ENCODE measurements around the gene RFTN1.
"Not testable (repeated sequence)": the region's sequence is repeated elsewhere in the genome, so short reads cannot be mapped to it uniquely, and the experiment has no call there.

Gene RFTN1

GRCh38 chr3:16322189-16322588, 191.3 kb downstream of the RFTN1 start:
- no peak for DNase-seq

GRCh38 chr3:16320711-16321110, 192.8 kb downstream of the RFTN1 start:
- peak; percentile 33 to 38 (median 35) for DNase-seq

GRCh38 chr3:16319723-16320122, 193.8 kb downstream of the RFTN1 start:
- no peak for DNase-seq

GRCh38 chr3:16319307-16319706, 194.2 kb downstream of the RFTN1 start:
- DNase-seq, result peak in 2 of 3 donors; percentile 26 to 40

GRCh38 chr3:16318176-16318575, 195.3 kb downstream of the RFTN1 start:
- DNase-seq, result peak; percentile 22 to 30 (median 22)

- DNase-seq, result no peak
These were observed 195.9 kb downstream of the RFTN1 start for GRCh38 chr3:16317561-16317945.

GRCh38 chr3:16316847-16317560, 196.5 kb downstream of the RFTN1 start:
- DNase-seq, result no peak

- DNase-seq, result no peak
These were observed 197.1 kb downstream of the RFTN1 start for GRCh38 chr3:16316396-16316795.

GRCh38 chr3:16315623-16316022, 197.9 kb downstream of the RFTN1 start:
- DNase-seq, result no peak

GRCh38 chr3:16313886-16314645, 199.4 kb downstream of the RFTN1 start:
- no peak for DNase-seq

- DNase-seq, result peak in 2 of 3 donors; percentile 10 to 22
These were observed 201.5 kb downstream of the RFTN1 start for GRCh38 chr3:16311960-16312451.

- DNase-seq, result not testable (repeated sequence)
These were observed 203.0 kb downstream of the RFTN1 start for GRCh38 chr3:16310486-16310885.

GRCh38 chr3:16309558-16309957, 203.9 kb downstream of the RFTN1 start:
- peak; percentile 32 to 56 (median 38) for DNase-seq

- no peak for DNase-seq
These were observed 204.8 kb downstream of the RFTN1 start for GRCh38 chr3:16308727-16309126.

GRCh38 chr3:16307832-16308531, 205.5 kb downstream of the RFTN1 start:
- peak in 1 of 3 donors; percentile 4 for DNase-seq

- DNase-seq, result no peak
These were observed 208.4 kb downstream of the RFTN1 start for GRCh38 chr3:16305111-16305541.

- DNase-seq, result no peak
These were observed 209.2 kb downstream of the RFTN1 start for GRCh38 chr3:16304061-16305010.

- no peak for DNase-seq
These were observed 210.4 kb downstream of the RFTN1 start for GRCh38 chr3:16303037-16303575.

- DNase-seq, result no peak
These were observed 211.3 kb downstream of the RFTN1 start for GRCh38 chr3:16302082-16302631.

GRCh38 chr3:16301507-16301906, 212.0 kb downstream of the RFTN1 start:
- no peak for DNase-seq

GRCh38 chr3:16300881-16301359, 212.6 kb downstream of the RFTN1 start:
- DNase-seq, result no peak

Measured in suppressor macrophage treated with lipopolysaccharide for 1 hour (primary cell).